K562 (cell line): ENCODE results near the gene SLC9B1. TPM values are rescaled to one million over a fixed set of nuclear protein-coding genes. Genes with fewer than 3 reads are reported as not detected.

Experiments
- CREM ChIP-seq: IDR thresholded peaks from 2 replicates; pipeline ENCODE4 v1.6.1; 2014; ENCODE audit warnings: antibody characterized with exemption, low read depth
- E2F3 ChIP-seq: fragments of 250-450 bp; sonication (Bioruptor Pico); IDR thresholded peaks from 2 replicates; pipeline ENCODE4 v1.4.0; 2020; ENCODE audit warnings: mild to moderate bottlenecking
- TBL1XR1 ChIP-seq, 2 experiments: IDR thresholded peaks; 2 replicates each; pipeline ENCODE4 v1.6.1; 2012; ENCODE audit warnings: improper control_type of control experiment in 2 of 2, low read length in 2 of 2, mild to moderate bottlenecking in 1 of 2
- ZNF12 ChIP-seq: sonication (generic); formaldehyde crosslinking; IDR thresholded peaks from 2 replicates; pipeline ENCODE4 v1.4.0; 2020; ENCODE audit warnings: mild to moderate bottlenecking, missing genetic modification reagents
- ZNF445 ChIP-seq: fragments of 250-450 bp; sonication (Bioruptor Pico); IDR thresholded peaks from 2 replicates; pipeline ENCODE4 v1.4.0; 2020; ENCODE audit warnings: low read depth, mild to moderate bottlenecking, moderate library complexity
- polyA plus RNA-seq, 8 experiments: library from polyadenylated mRNA; depleted of rRNA in 4 of 8; stranded (reverse) in 5 of 8; unstranded in 3 of 8; fragments of >200 nt; fragmentation: Nextera tagmentation in 2 of 8; fragmentation: Illumina TruSeq in 1 of 8; extraction: Ambion mirVana in 2 of 8; extraction: Trizol in 1 of 8; gene quantifications; 2 replicates each; pipeline versions ENCODE4 v1.2.1 to v1.2.3, GENCODE V29; 2011 to 2014; ENCODE audit warnings: inconsistent platforms in 1 of 8, missing spikeins in 1 of 8
- total RNA-seq, 7 experiments: library from RNA; depleted of rRNA in 6 of 7; stranded (reverse); fragments of >200 nt in 6 of 7; fragmentation: Illumina TruSeq in 2 of 7; extraction: Trizol in 2 of 7; gene quantifications; 2 replicates each; pipeline versions ENCODE4 v1.2.1 to v1.2.3, GENCODE V29; 2011 to 2021; ENCODE audit warnings: low replicate concordance in 1 of 7
- TF ChIP-seq, protein P1 (sequence below), 3 experiments: fragments of 200-800 bp in 1 of 3; fragments of 250-450 bp in 1 of 3; fragments of 450-650 bp in 1 of 3; sonication (Bioruptor Pico) in 1 of 3; sonication (Bioruptor generic) in 1 of 3; formaldehyde crosslinking in 1 of 3; IDR thresholded peaks; 2 replicates each; pipeline versions ENCODE4 v1.6.1 to v1.8.0; 2016 to 2022; ENCODE audit warnings: mild to moderate bottlenecking in 2 of 3, missing genetic modification characterization in 2 of 3, missing compliant biosample characterization in 1 of 3, moderate library complexity in 1 of 3

Gene SLC9B1
- total and polyA plus RNA-seq, 9 of the 15 experiments (the other 6 are each of a cell fraction or from before 2014, with no cell fraction given) = 0.21 to 1.3 (median 0.51) TPM

GRCh38 chr4:102868781-102869568 is 150.5 kb downstream of the SLC9B1 start, which contains the start of gene CISD2 (continued):
- TF ChIP-seq, protein P1, sequence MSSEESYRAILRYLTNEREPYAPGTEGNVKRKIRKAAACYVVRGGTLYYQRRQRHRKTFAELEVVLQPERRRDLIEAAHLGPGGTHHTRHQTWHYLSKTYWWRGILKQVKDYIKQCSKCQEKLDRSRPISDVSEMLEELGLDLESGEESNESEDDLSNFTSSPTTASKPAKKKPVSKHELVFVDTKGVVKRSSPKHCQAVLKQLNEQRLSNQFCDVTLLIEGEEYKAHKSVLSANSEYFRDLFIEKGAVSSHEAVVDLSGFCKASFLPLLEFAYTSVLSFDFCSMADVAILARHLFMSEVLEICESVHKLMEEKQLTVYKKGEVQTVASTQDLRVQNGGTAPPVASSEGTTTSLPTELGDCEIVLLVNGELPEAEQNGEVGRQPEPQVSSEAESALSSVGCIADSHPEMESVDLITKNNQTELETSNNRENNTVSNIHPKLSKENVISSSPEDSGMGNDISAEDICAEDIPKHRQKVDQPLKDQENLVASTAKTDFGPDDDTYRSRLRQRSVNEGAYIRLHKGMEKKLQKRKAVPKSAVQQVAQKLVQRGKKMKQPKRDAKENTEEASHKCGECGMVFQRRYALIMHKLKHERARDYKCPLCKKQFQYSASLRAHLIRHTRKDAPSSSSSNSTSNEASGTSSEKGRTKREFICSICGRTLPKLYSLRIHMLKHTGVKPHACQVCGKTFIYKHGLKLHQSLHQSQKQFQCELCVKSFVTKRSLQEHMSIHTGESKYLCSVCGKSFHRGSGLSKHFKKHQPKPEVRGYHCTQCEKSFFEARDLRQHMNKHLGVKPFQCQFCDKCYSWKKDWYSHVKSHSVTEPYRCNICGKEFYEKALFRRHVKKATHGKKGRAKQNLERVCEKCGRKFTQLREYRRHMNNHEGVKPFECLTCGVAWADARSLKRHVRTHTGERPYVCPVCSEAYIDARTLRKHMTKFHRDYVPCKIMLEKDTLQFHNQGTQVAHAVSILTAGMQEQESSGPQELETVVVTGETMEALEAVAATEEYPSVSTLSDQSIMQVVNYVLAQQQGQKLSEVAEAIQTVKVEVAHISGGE (CRISPR knock-in tag; IDR thresholded peaks at IDR 0.05) = peak in 1 of 3 experiments; percentile 52; a peak in 1 of 6 replicates
- peak; percentile 89 for TF ChIP-seq CREM
- peak; percentile 64; the same call in 1 of the 2 replicates for TF ChIP-seq E2F3
- TF ChIP-seq ZNF12 (CRISPR knock-in tag) = peak; percentile 80; the same call in 1 of the 2 replicates
- no peak for TF ChIP-seq TBL1XR1 (IDR thresholded peaks at IDR 0.05; ENCODE audit: low read length in 2 of 2)
- no peak for TF ChIP-seq ZNF445
- TF ChIP-seq, all 486 proteins: peak for 161
